GM12878 (cell line): ENCODE results near the gene IRF9. TPM values are rescaled to one million over a fixed set of nuclear protein-coding genes. Genes with fewer than 3 reads are reported as not detected.

Source experiments
- ATAC-seq: fragments of 200-7000 bp; cut with Tn5 transposase; 3 replicates; pipeline ENCODE4 v1.9.1; 2020; ENCODE audit warnings: mild to moderate bottlenecking, moderate library complexity
- BruUV-seq: library from RNA; stranded (reverse); fragments of 400-500 nt; replicated peaks from 2 replicates; lab custom pipeline; 2021; lab: Mats Ljungman, UMichigan
- CTCF ChIA-PET: fragments of 300-600 bp; sonication (Branson Sonifier 250); formaldehyde crosslinking; extraction: SDS; loops from one replicate; lab custom pipeline; 2021; ENCODE audit warnings: inconsistent platforms; lab: Yijun Ruan, JAX
- POLR2A ChIA-PET: fragments of 350-600 bp; formaldehyde crosslinking; extraction: SDS; loops from one replicate; lab custom pipeline; 2021; ENCODE audit warnings: inconsistent platforms; lab: Charles Lee
- RAD21 ChIA-PET: fragments of 300-600 bp; sonication (Branson Sonifier 250); formaldehyde crosslinking; loops from one replicate; lab custom pipeline; 2023; ENCODE audit warnings: antibody characterized with exemption; ENCODE audit not compliant: unreplicated experiment; lab: Charles Lee
- SMC1A ChIA-PET: fragments of 300-600 bp; sonication (Branson Sonifier 250); formaldehyde crosslinking; loops from one replicate; lab custom pipeline; 2023; ENCODE audit not compliant: unreplicated experiment, uncharacterized antibody; lab: Charles Lee
- DNase-seq: peaks from one replicate; pipeline ENCODE4 v3.0.0-alpha.2; 2011; ENCODE audit warnings: low read depth, low spot score
- FAIRE-seq: peaks from 3 replicates; lab custom pipeline; 2011; peaks lifted over from hg19 to GRCh38; lab: Jason Lieb, UNC
- H2AFZ ChIP-seq: 2 replicates; pipeline ENCODE4 v1.6.0; 2011; ENCODE audit warnings: low read depth, low read length, control low read depth; ENCODE audit not compliant: control insufficient read depth
- H3K27ac ChIP-seq: 2 replicates; pipeline ENCODE4 v1.5.1; 2011; ENCODE audit warnings: control low read depth; ENCODE audit not compliant: control insufficient read depth, insufficient read depth
- H3K27me3 ChIP-seq, 2 experiments: replicated peaks in 1 of 2; 2 replicates each; pipeline versions ENCODE4 v1.6.0 to v1.6.1; 2011; ENCODE audit warnings: low read length in 1 of 2; ENCODE audit not compliant: control insufficient read depth in 2 of 2, insufficient read depth in 2 of 2
- H3K36me3 ChIP-seq, 2 experiments: 2 replicates each; pipeline ENCODE4 v1.5.1; 2011; ENCODE audit warnings: low read length in 1 of 2; ENCODE audit not compliant: control insufficient read depth in 2 of 2, insufficient read depth in 2 of 2
- H3K4me1 ChIP-seq: 2 replicates; pipeline ENCODE4 v1.6.1; 2011; ENCODE audit warnings: mild to moderate bottlenecking, low read length, moderate library complexity, mixed read lengths; ENCODE audit not compliant: control insufficient read depth, insufficient read depth
- H3K4me2 ChIP-seq: 2 replicates; pipeline ENCODE4 v1.6.0; 2011; ENCODE audit warnings: control low read depth; ENCODE audit not compliant: control insufficient read depth, insufficient read depth
- H3K4me3 ChIP-seq: fragments of 200-600 bp; sonication (generic); 2 replicates; pipeline ENCODE4 v1.5.1; 2016
- H3K79me2 ChIP-seq: 2 replicates; pipeline ENCODE4 v1.6.0; 2011; ENCODE audit warnings: low read length; ENCODE audit not compliant: control insufficient read depth, insufficient read depth
- H3K9ac ChIP-seq: 2 replicates; pipeline ENCODE4 v1.8.0; 2011; ENCODE audit warnings: low read length, control low read depth, mixed read lengths; ENCODE audit not compliant: control insufficient read depth, insufficient read depth
- H3K9me3 ChIP-seq: replicated peaks from 3 replicates; pipeline ENCODE4 v1.5.1; 2011; ENCODE audit warnings: mild to moderate bottlenecking, low read length; ENCODE audit not compliant: control insufficient read depth, insufficient read depth
- H4K20me1 ChIP-seq: 2 replicates; pipeline ENCODE4 v1.6.0; 2011; ENCODE audit not compliant: control insufficient read depth, insufficient read depth
- CHD2 ChIP-seq: IDR thresholded peaks from 2 replicates; pipeline ENCODE4 v1.6.1; 2011; ENCODE audit warnings: low read depth, low read length, improper control_type of control experiment, borderline replicate concordance
- JUNB ChIP-seq: IDR thresholded peaks from 2 replicates; pipeline ENCODE4 v1.6.1; 2016; ENCODE audit warnings: antibody characterized with exemption, mild to moderate bottlenecking
- MTA2 ChIP-seq: fragments of 450-650 bp; IDR thresholded peaks from 2 replicates; pipeline ENCODE4 v1.6.1; 2016; ENCODE audit warnings: low read depth, mild to moderate bottlenecking, moderate library complexity
- SPI1 ChIP-seq: IDR thresholded peaks from 2 replicates; pipeline ENCODE4 v1.6.1; 2011; ENCODE audit warnings: low read depth, mild to moderate bottlenecking, low read length, moderate library complexity, borderline replicate concordance; ENCODE audit not compliant: insufficient read depth
- STAT3 ChIP-seq: IDR thresholded peaks from 2 replicates; pipeline ENCODE4 v1.6.1; 2011; ENCODE audit warnings: low read depth, low read length, improper control_type of control experiment
- TCF12 ChIP-seq: IDR thresholded peaks from 2 replicates; pipeline ENCODE4 v1.6.1; 2011; ENCODE audit warnings: low read depth, mild to moderate bottlenecking, low read length
- WGBS: methylation state at CpG from one replicate; pipeline ENCODE4 v1.1.6; 2016; ENCODE audit warnings: low lambda C conversion rate; ENCODE audit not compliant: insufficient replicate concordance, insufficient coverage; ENCODE audit errors: missing lambda C conversion rate; 5-methylcytosine and 5-hydroxymethylcytosine counted together
- in situ Hi-C: fragments of 300-500 bp; cut with MboI; formaldehyde crosslinking; loops from 9 replicates; pipeline ENCODE4 v1.14.3; 2018; ENCODE audit warnings: mixed read lengths
- intact Hi-C: fragments of 100-400 bp; cut with micrococcal nuclease; formaldehyde crosslinking; loops from one replicate; pipeline ENCODE4 v1.14.2; 2022; ENCODE audit not compliant: unreplicated experiment
- polyA plus RNA-seq, 11 experiments: library from polyadenylated mRNA; depleted of rRNA in 4 of 11; unstranded in 6 of 11; stranded (reverse) in 5 of 11; fragments of >200 nt; fragmentation: Nextera tagmentation in 4 of 11; fragmentation: Illumina TruSeq in 1 of 11; extraction: Ambion mirVana in 4 of 11; extraction: Trizol in 1 of 11; gene quantifications; 1 replicate in 1 of 11; 2 replicates in 10 of 11; pipeline versions ENCODE4 v1.2.1 to v1.2.3, GENCODE V29; 2011 to 2016; ENCODE audit warnings: inconsistent platforms in 2 of 11, missing spikeins in 2 of 11, low read depth in 1 of 11
- total RNA-seq, 4 experiments: library from RNA; depleted of rRNA in 3 of 4; stranded (reverse); fragments of >200 nt in 3 of 4; fragmentation: Illumina TruSeq in 1 of 4; extraction: Trizol in 1 of 4; gene quantifications; 2 replicates each; pipeline versions ENCODE4 v1.2.1 to v1.2.3, GENCODE V29; 2013 to 2021
- TF ChIP-seq, protein P1 (sequence below): IDR thresholded peaks from 2 replicates; pipeline ENCODE4 v1.6.1; 2012; ENCODE audit warnings: mild to moderate bottlenecking, low read depth, low read length

IRF9 gene
- total and polyA plus RNA-seq, 10 of the 15 experiments (the other 5 are each of a cell fraction or from before 2014, with no cell fraction given): 47.6 to 234 (median 148) TPM

DNA sequence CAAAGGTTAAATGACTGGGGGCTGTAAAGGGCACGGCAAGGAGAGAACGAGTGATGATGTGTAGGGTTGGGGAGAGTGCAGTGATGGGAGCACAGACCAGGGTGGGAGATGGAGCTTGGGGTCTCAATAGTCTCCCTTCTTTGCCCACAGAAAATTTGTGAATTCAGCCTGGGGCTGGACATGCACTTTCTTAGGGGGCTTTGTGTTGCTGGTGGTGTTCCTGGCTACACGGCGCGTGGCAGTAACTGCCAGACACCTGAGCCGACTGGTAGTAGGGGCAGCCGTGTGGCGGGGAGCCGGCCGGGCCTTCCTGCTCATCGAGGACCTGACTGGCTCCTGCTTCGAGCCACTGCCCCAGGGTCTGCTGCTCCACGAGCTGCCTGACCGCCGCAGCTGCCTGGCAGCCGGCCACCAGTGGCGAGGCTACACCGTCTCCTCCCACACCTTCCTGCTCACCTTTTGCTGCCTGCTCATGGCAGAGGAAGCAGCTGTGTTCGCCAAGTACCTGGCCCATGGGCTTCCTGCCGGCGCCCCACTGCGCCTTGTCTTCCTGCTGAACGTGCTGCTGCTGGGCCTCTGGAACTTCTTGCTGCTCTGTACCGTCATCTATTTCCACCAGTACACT, 28.9 kb upstream of the IRF9 start:
- peaks cover 15% of the 10 kb centered on the region for H3K79me2 ChIP-seq
- no peaks in the 10 kb centered on the region for H3K27me3 ChIP-seq
- TF ChIP-seq SPI1 (no peak), TCF12 (0 out of 2 replicates have a peak, but pooled peaks have one; percentile 29)
- TF ChIP-seq, all 136 proteins: peak for 1
- RAD21 ChIA-PET: no interaction called here
- H3K4me1 ChIP-seq: peaks cover 28% of the 10 kb centered on the region
- H3K4me3 ChIP-seq: no peak overlapping the region
- no peak for FAIRE-seq
- H3K36me3 ChIP-seq: no peaks in the 10 kb centered on the region; a peak in 1 of 4 replicates
- H3K4me2 ChIP-seq: no peak overlapping the region; the same call in 1 of the 2 replicates
- no peak overlapping the region for H3K9ac ChIP-seq
- DNase-seq: no peak
- CTCF ChIA-PET: interaction anchor here (1.6 kb wide), 1 partner anchor 41 kb away, joined by 4 read pairs; no protein-coding TSS in a partner anchor
- POLR2A ChIA-PET: interaction anchor here (11.6 kb wide), 1 partner anchor 11 kb away, joined by 276 read pairs; the partner anchor contains the start of genes DCAF11 and NRL
- no TSS peak for BruUV-seq
- intact Hi-C loops: no loop called here
- in situ Hi-C loops: no loop called here
- no peak overlapping the region for H3K27ac ChIP-seq
- no peak for ATAC-seq
- SMC1A ChIA-PET: interaction anchor here (0.9 kb wide), 2 partner anchors 9 to 18 kb away, joined by 3 to 4 read pairs; no protein-coding TSS in a partner anchor
- H3K9me3 ChIP-seq: no peaks in the 10 kb centered on the region
- no peaks in the 10 kb centered on the region for H4K20me1 ChIP-seq
- no peak overlapping the region for H2AFZ ChIP-seq
- WGBS: 46% methylated on average over 24 of the region's 24 CpGs

DNA sequence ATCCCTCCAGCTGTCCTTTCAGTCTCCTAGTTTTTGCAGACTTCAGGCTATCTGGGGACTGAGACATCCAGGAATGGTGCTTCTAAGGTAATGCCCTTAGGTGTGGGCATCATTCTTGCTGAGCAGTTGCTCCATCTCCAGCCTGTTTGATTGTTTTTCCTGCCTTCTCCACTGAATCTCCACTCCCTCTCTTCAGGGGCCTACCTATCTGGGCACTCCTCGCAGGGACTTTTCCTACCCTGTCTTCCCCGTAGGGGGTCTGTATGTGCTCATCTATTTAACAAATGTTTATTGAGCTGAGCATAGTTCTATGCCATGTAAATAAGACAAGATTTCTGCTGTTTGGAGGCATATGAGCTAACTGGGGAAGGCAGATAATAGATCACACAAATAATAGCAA, 28.1 kb upstream of the IRF9 start:
- H3K4me1 ChIP-seq: peaks cover 26% of the 10 kb centered on the region
- H3K27ac ChIP-seq: no peak overlapping the region
- POLR2A ChIA-PET: interaction anchor here (0.7 to 11.6 kb wide), 2 partner anchors 11 to 40 kb away, joined by 5 to 276 read pairs; partner anchors contain the start of genes DCAF11 and NRL
- H4K20me1 ChIP-seq: no peaks in the 10 kb centered on the region
- no peaks in the 10 kb centered on the region for H3K27me3 ChIP-seq
- RAD21 ChIA-PET: interaction anchor here (1.3 kb wide), 1 partner anchor 13 kb away, joined by 6 read pairs; the partner anchor contains the start of gene PSME2
- TF ChIP-seq, protein P1, sequence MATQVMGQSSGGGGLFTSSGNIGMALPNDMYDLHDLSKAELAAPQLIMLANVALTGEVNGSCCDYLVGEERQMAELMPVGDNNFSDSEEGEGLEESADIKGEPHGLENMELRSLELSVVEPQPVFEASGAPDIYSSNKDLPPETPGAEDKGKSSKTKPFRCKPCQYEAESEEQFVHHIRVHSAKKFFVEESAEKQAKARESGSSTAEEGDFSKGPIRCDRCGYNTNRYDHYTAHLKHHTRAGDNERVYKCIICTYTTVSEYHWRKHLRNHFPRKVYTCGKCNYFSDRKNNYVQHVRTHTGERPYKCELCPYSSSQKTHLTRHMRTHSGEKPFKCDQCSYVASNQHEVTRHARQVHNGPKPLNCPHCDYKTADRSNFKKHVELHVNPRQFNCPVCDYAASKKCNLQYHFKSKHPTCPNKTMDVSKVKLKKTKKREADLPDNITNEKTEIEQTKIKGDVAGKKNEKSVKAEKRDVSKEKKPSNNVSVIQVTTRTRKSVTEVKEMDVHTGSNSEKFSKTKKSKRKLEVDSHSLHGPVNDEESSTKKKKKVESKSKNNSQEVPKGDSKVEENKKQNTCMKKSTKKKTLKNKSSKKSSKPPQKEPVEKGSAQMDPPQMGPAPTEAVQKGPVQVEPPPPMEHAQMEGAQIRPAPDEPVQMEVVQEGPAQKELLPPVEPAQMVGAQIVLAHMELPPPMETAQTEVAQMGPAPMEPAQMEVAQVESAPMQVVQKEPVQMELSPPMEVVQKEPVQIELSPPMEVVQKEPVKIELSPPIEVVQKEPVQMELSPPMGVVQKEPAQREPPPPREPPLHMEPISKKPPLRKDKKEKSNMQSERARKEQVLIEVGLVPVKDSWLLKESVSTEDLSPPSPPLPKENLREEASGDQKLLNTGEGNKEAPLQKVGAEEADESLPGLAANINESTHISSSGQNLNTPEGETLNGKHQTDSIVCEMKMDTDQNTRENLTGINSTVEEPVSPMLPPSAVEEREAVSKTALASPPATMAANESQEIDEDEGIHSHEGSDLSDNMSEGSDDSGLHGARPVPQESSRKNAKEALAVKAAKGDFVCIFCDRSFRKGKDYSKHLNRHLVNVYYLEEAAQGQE: no peak
- TF ChIP-seq CHD2 (no peak), JUNB (no peak), STAT3 (no peak), MTA2 (no peak)
- H2AFZ ChIP-seq: no peak overlapping the region
- intact Hi-C loops: no loop called here
- H3K9me3 ChIP-seq: no peaks in the 10 kb centered on the region
- 96% methylated on average over 2 of the region's 2 CpGs for WGBS
- H3K4me3 ChIP-seq: no peak overlapping the region
- no peak overlapping the region for H3K4me2 ChIP-seq
- H3K79me2 ChIP-seq: peaks cover 23% of the 10 kb centered on the region
- FAIRE-seq (no peak), DNase-seq (no peak), ATAC-seq (no peak)
- SMC1A ChIA-PET: interaction anchor here (0.9 to 7.7 kb wide), 3 partner anchors 12 to 19 kb away, joined by 3 to 70 read pairs (median 3); partner anchors contain the start of genes DCAF11 and NRL
- H3K36me3 ChIP-seq: peaks cover 2 to 5% of the 10 kb centered on the region in 2 experiments; a peak in 3 of 4 replicates
- no peak overlapping the region for H3K9ac ChIP-seq
- no TSS peak for BruUV-seq
- in situ Hi-C loops: no loop called here
- CTCF ChIA-PET: interaction anchor here (1.2 to 1.7 kb wide), 3 partner anchors 9 to 42 kb away, joined by 4 to 8 read pairs (median 5); no protein-coding TSS in a partner anchor
